WTC11 (cell line): ENCODE data around the gene IGF2BP1. TPM values are rescaled to one million over a fixed set of nuclear protein-coding genes. Genes with fewer than 3 reads are reported as not detected.

Experiments used
- ATAC-seq: fragments of 200-7000 bp; cut with Tn5 transposase; 2 replicates; pipeline ENCODE4 v1.10.0; 2021; ENCODE audit warnings: mild to moderate bottlenecking, moderate library complexity
- CTCF ChIA-PET: fragments of 300-600 bp; sonication (Branson Sonifier 250); formaldehyde crosslinking; loops from one replicate; lab custom pipeline; 2021; ENCODE audit warnings: antibody characterized with exemption; lab: Charles Lee
- POLR2A ChIA-PET: fragments of 350-600 bp; sonication (Branson Sonifier 250); formaldehyde crosslinking; loops from one replicate; lab custom pipeline; 2021; ENCODE audit warnings: antibody characterized with exemption; lab: Charles Lee
- DNase-seq: peaks from one replicate; pipeline ENCODE4 v3.0.0; 2021; ENCODE audit warnings: low spot score
- H3K27ac Mint-ChIP-seq: 2 replicates; pipeline ENCODE4 v1.8.0; 2021; ENCODE audit warnings: mixed read lengths
- H3K27me3 Mint-ChIP-seq: 2 replicates; pipeline ENCODE4 v1.8.0; 2021; ENCODE audit warnings: low read depth, mild to moderate bottlenecking, moderate library complexity, mixed read lengths
- H3K36me3 Mint-ChIP-seq: 2 replicates; pipeline ENCODE4 v1.8.0; 2021; ENCODE audit warnings: mixed read lengths
- H3K4me1 Mint-ChIP-seq: 2 replicates; pipeline ENCODE4 v1.8.0; 2022; ENCODE audit warnings: mixed read lengths
- H3K4me3 Mint-ChIP-seq: 2 replicates; pipeline ENCODE4 v1.8.0; 2021; ENCODE audit warnings: mild to moderate bottlenecking, moderate library complexity, mixed read lengths
- H3K9me3 Mint-ChIP-seq: 2 replicates; pipeline ENCODE4 v1.8.0; 2021; ENCODE audit warnings: mixed read lengths
- ATF6 ChIP-seq: sonication (generic); formaldehyde crosslinking; IDR thresholded peaks from 2 replicates; pipeline ENCODE4 v1.8.1; 2023; ENCODE audit warnings: mild to moderate bottlenecking, missing genetic modification reagents
- CREM ChIP-seq: sonication (generic); formaldehyde crosslinking; IDR thresholded peaks from 2 replicates; pipeline ENCODE4 v1.8.1; 2022; ENCODE audit warnings: mild to moderate bottlenecking, missing genetic modification reagents, moderate library complexity
- E2F5 ChIP-seq: sonication (generic); formaldehyde crosslinking; IDR thresholded peaks from 2 replicates; pipeline ENCODE4 v1.8.1; 2022; ENCODE audit warnings: mild to moderate bottlenecking, moderate library complexity, missing genetic modification reagents
- ELF4 ChIP-seq: sonication (generic); formaldehyde crosslinking; IDR thresholded peaks from 2 replicates; pipeline ENCODE4 v1.8.1; 2022; ENCODE audit warnings: low read depth, mild to moderate bottlenecking, moderate library complexity, missing genetic modification reagents
- ESRRA ChIP-seq: sonication (generic); formaldehyde crosslinking; IDR thresholded peaks from 2 replicates; pipeline ENCODE4 v1.8.1; 2022; ENCODE audit warnings: mild to moderate bottlenecking, missing genetic modification reagents, borderline replicate concordance
- GTF2I ChIP-seq: fragments of 250-450 bp; sonication (Bioruptor Pico); conservative IDR thresholded peaks from 2 replicates; pipeline ENCODE4 v1.4.0; 2021; ENCODE audit warnings: mild to moderate bottlenecking
- HMGA2 ChIP-seq: fragments of 250-450 bp; sonication (Bioruptor Pico); IDR thresholded peaks from 2 replicates; pipeline ENCODE4 v1.4.0; 2021; ENCODE audit warnings: mild to moderate bottlenecking, moderate library complexity
- IRF1 ChIP-seq: sonication (generic); formaldehyde crosslinking; IDR thresholded peaks from 2 replicates; pipeline ENCODE4 v1.8.0; 2023; ENCODE audit warnings: missing genetic modification reagents
- KAT7 ChIP-seq: sonication (generic); formaldehyde crosslinking; IDR thresholded peaks from 2 replicates; pipeline ENCODE4 v1.8.1; 2023; ENCODE audit warnings: missing genetic modification reagents, mild to moderate bottlenecking, borderline replicate concordance
- MYBL2 ChIP-seq: sonication (generic); formaldehyde crosslinking; IDR thresholded peaks from 2 replicates; pipeline ENCODE4 v1.8.1; 2023; ENCODE audit warnings: mild to moderate bottlenecking, moderate library complexity, missing genetic modification reagents
- PRRX2 ChIP-seq: fragments of 250-450 bp; sonication (Bioruptor Pico); IDR thresholded peaks from 2 replicates; pipeline ENCODE4 v1.8.0; 2021; ENCODE audit warnings: mild to moderate bottlenecking
- RORB ChIP-seq: fragments of 250-450 bp; sonication (Bioruptor Pico); IDR thresholded peaks from 2 replicates; pipeline ENCODE4 v1.9.0; 2021; ENCODE audit warnings: mild to moderate bottlenecking
- USF2 ChIP-seq: sonication (generic); formaldehyde crosslinking; IDR thresholded peaks from 2 replicates; pipeline ENCODE4 v1.8.1; 2023; ENCODE audit warnings: mild to moderate bottlenecking, missing genetic modification reagents, moderate library complexity
- ZNF219 ChIP-seq: sonication (generic); formaldehyde crosslinking; IDR thresholded peaks from 2 replicates; pipeline ENCODE4 v1.8.0; 2023; ENCODE audit warnings: missing genetic modification reagents, mild to moderate bottlenecking, borderline replicate concordance
- ZNF396 ChIP-seq: fragments of 250-450 bp; sonication (Bioruptor Pico); IDR thresholded peaks from 2 replicates; pipeline ENCODE4 v1.8.0; 2021; ENCODE audit warnings: mild to moderate bottlenecking, moderate library complexity, borderline replicate concordance
- ZNF423 ChIP-seq: fragments of 250-450 bp; sonication (Bioruptor Pico); IDR thresholded peaks from 2 replicates; pipeline ENCODE4 v2.1.2; 2022; ENCODE audit warnings: mild to moderate bottlenecking, moderate library complexity
- total RNA-seq: library from RNA; stranded (reverse); gene quantifications from 3 replicates; pipeline ENCODE4 v1.2.3, GENCODE V29; 2021
- TF ChIP-seq, protein P1 (sequence below): sonication (generic); formaldehyde crosslinking; conservative IDR thresholded peaks from 2 replicates; pipeline ENCODE4 v1.8.1; 2022; ENCODE audit warnings: mild to moderate bottlenecking, missing genetic modification reagents
- TF ChIP-seq, protein P2 (sequence below): sonication (generic); formaldehyde crosslinking; IDR thresholded peaks from 2 replicates; pipeline ENCODE4 v1.8.0; 2022; ENCODE audit warnings: mild to moderate bottlenecking, missing genetic modification reagents
- TF ChIP-seq, protein P3 (sequence below): sonication (generic); formaldehyde crosslinking; conservative IDR thresholded peaks from 2 replicates; pipeline ENCODE4 v1.8.1; 2023; ENCODE audit warnings: mild to moderate bottlenecking, low read depth, missing genetic modification reagents, moderate library complexity
- TF ChIP-seq, protein P4 (sequence below): sonication (generic); formaldehyde crosslinking; IDR thresholded peaks from 2 replicates; pipeline ENCODE4 v1.8.1; 2023; ENCODE audit warnings: mild to moderate bottlenecking, moderate library complexity, missing genetic modification reagents
- TF ChIP-seq, protein P5 (sequence below): sonication (generic); formaldehyde crosslinking; IDR thresholded peaks from 2 replicates; pipeline ENCODE4 v1.8.0; 2022; ENCODE audit warnings: missing genetic modification reagents

IGF2BP1 gene
- total RNA-seq, 1 experiment from 2014 or later, result 392 TPM

DNA sequence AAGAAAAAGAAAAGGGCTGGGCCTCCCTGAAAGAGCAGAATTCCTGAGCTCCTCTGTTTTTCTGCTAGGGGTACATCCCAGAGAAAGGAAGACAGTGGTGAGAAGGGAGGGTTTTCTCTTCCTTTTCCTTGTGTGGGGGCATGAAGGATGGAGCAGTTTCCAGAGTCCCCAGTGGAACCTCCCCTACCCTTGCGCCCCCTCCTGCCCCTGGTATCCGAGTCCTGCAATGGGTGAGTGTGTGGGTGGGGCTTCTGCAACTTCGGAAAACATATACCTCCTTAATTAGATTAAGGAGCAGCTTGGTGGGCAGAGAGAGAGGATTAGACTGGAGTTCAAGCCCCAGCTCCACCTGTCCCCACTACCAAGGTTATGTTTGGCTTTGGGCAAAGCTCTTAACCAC is 23.4 kb upstream of the IGF2BP1 start:
- DNase-seq, result no peak
- Mint-ChIP-seq H3K9me3 (no peaks in the 10 kb centered on the region), H3K27ac (no peak overlapping the region), H3K36me3 (no peaks in the 10 kb centered on the region), H3K4me3 (no peak overlapping the region), H3K4me1 (peaks cover 26% of the 10 kb centered on the region), H3K27me3 (peaks cover 8% of the 10 kb centered on the region)
- TF ChIP-seq CREM (CRISPR knock-in tag) (no peak), E2F5 (no peak), ELF4 (CRISPR knock-in tag) (no peak), HMGA2 (CRISPR knock-in tag) (no peak), IRF1 (no peak), GTF2I (CRISPR knock-in tag) (no peak), ATF6 (CRISPR knock-in tag) (no peak), ZNF219 (CRISPR knock-in tag) (no peak), ZNF396 (no peak), RORB (CRISPR knock-in tag) (no peak), KAT7 (CRISPR knock-in tag) (no peak), USF2 (no peak), ZNF423 (CRISPR knock-in tag) (no peak)
- TF ChIP-seq, protein P1, sequence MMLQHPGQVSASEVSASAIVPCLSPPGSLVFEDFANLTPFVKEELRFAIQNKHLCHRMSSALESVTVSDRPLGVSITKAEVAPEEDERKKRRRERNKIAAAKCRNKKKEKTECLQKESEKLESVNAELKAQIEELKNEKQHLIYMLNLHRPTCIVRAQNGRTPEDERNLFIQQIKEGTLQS (CRISPR knock-in tag), result no peak
- TF ChIP-seq, protein P2, sequence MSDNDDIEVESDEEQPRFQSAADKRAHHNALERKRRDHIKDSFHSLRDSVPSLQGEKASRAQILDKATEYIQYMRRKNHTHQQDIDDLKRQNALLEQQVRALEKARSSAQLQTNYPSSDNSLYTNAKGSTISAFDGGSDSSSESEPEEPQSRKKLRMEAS (CRISPR knock-in tag), result no peak
- TF ChIP-seq, protein P3, sequence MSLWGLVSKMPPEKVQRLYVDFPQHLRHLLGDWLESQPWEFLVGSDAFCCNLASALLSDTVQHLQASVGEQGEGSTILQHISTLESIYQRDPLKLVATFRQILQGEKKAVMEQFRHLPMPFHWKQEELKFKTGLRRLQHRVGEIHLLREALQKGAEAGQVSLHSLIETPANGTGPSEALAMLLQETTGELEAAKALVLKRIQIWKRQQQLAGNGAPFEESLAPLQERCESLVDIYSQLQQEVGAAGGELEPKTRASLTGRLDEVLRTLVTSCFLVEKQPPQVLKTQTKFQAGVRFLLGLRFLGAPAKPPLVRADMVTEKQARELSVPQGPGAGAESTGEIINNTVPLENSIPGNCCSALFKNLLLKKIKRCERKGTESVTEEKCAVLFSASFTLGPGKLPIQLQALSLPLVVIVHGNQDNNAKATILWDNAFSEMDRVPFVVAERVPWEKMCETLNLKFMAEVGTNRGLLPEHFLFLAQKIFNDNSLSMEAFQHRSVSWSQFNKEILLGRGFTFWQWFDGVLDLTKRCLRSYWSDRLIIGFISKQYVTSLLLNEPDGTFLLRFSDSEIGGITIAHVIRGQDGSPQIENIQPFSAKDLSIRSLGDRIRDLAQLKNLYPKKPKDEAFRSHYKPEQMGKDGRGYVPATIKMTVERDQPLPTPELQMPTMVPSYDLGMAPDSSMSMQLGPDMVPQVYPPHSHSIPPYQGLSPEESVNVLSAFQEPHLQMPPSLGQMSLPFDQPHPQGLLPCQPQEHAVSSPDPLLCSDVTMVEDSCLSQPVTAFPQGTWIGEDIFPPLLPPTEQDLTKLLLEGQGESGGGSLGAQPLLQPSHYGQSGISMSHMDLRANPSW (CRISPR knock-in tag), result no peak
- ATAC-seq, result no peak
- ChIA-PET CTCF (interaction anchor here (0.6 to 2.5 kb wide), 7 partner anchors 14 to 264 kb away, joined by 3 to 9 read pairs (median 6); no protein-coding TSS in a partner anchor), POLR2A (interaction anchor here (1.6 kb wide), 1 partner anchor 23 kb away, joined by 7 read pairs; no protein-coding TSS in a partner anchor)

GRCh38 chr17:48981927-48982539 is 15.2 kb upstream of the IGF2BP1 start:
- ATAC-seq (no peak), DNase-seq (no peak)
- H3K27me3 Mint-ChIP-seq, result no peaks in the 10 kb centered on the region; the same call in 1 of the 2 replicates
- H3K4me1 Mint-ChIP-seq, result no peaks in the 10 kb centered on the region
- H3K36me3 Mint-ChIP-seq, result no peaks in the 10 kb centered on the region
- POLR2A ChIA-PET, result interaction anchor here (0.7 kb wide), 1 partner anchor 73 kb away, joined by 5 read pairs; no protein-coding TSS in a partner anchor
- CTCF ChIA-PET, result interaction anchor here (0.7 kb wide), 1 partner anchor 34 kb away, joined by 4 read pairs; no protein-coding TSS in a partner anchor
- no peak overlapping the region for H3K4me3 Mint-ChIP-seq
- no peak overlapping the region for H3K27ac Mint-ChIP-seq
- H3K9me3 Mint-ChIP-seq, result peaks cover 5% of the 10 kb centered on the region
- TF ChIP-seq, protein P4, sequence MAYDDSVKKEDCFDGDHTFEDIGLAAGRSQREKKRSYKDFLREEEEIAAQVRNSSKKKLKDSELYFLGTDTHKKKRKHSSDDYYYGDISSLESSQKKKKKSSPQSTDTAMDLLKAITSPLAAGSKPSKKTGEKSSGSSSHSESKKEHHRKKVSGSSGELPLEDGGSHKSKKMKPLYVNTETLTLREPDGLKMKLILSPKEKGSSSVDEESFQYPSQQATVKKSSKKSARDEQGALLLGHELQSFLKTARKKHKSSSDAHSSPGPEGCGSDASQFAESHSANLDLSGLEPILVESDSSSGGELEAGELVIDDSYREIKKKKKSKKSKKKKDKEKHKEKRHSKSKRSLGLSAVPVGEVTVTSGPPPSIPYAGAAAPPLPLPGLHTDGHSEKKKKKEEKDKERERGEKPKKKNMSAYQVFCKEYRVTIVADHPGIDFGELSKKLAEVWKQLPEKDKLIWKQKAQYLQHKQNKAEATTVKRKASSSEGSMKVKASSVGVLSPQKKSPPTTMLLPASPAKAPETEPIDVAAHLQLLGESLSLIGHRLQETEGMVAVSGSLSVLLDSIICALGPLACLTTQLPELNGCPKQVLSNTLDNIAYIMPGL (CRISPR knock-in tag), result no peak
- TF ChIP-seq ESRRA (CRISPR knock-in tag) (no peak), PRRX2 (CRISPR knock-in tag) (no peak), MYBL2 (CRISPR knock-in tag) (no peak)
- TF ChIP-seq, protein P5, sequence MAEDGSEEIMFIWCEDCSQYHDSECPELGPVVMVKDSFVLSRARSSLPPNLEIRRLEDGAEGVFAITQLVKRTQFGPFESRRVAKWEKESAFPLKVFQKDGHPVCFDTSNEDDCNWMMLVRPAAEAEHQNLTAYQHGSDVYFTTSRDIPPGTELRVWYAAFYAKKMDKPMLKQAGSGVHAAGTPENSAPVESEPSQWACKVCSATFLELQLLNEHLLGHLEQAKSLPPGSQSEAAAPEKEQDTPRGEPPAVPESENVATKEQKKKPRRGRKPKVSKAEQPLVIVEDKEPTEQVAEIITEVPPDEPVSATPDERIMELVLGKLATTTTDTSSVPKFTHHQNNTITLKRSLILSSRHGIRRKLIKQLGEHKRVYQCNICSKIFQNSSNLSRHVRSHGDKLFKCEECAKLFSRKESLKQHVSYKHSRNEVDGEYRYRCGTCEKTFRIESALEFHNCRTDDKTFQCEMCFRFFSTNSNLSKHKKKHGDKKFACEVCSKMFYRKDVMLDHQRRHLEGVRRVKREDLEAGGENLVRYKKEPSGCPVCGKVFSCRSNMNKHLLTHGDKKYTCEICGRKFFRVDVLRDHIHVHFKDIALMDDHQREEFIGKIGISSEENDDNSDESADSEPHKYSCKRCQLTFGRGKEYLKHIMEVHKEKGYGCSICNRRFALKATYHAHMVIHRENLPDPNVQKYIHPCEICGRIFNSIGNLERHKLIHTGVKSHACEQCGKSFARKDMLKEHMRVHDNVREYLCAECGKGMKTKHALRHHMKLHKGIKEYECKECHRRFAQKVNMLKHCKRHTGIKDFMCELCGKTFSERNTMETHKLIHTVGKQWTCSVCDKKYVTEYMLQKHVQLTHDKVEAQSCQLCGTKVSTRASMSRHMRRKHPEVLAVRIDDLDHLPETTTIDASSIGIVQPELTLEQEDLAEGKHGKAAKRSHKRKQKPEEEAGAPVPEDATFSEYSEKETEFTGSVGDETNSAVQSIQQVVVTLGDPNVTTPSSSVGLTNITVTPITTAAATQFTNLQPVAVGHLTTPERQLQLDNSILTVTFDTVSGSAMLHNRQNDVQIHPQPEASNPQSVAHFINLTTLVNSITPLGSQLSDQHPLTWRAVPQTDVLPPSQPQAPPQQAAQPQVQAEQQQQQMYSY (CRISPR knock-in tag), result no peak
